GM12801 (cell line): ENCODE measurements around the gene HTR6.

ENCODE experiments used
- CTCF ChIP-seq: IDR thresholded peaks from one replicate; pipeline ENCODE4 v1.5.1; 2011; ENCODE audit warnings: control low read depth; ENCODE audit not compliant: insufficient read length; ENCODE audit errors: extremely low read depth

The HTR6 gene

GRCh38 chr1:19647643-19648042 is 17.0 kb upstream of the HTR6 start:
- TF ChIP-seq CTCF: no peak

- TF ChIP-seq CTCF: no peak
Measured at GRCh38 chr1:19648239-19648638, 16.4 kb upstream of the HTR6 start.

GRCh38 chr1:19648689-19649088 is 16.0 kb upstream of the HTR6 start:
- TF ChIP-seq CTCF: no peak

GRCh38 chr1:19650416-19651140 is 14.1 kb upstream of the HTR6 start:
- no peak for TF ChIP-seq CTCF

GRCh38 chr1:19651141-19651737 is 13.4 kb upstream of the HTR6 start:
- TF ChIP-seq CTCF: no peak

GRCh38 chr1:19654386-19654785 is 10.3 kb upstream of the HTR6 start:
- no peak for TF ChIP-seq CTCF

- no peak for TF ChIP-seq CTCF
Measured at GRCh38 chr1:19654886-19655717, 9.6 kb upstream of the HTR6 start.
